Gastroesophageal sphincter (tissue), 4 donors: ENCODE results near the gene RASD1. TPM values are rescaled to one million over a fixed set of nuclear protein-coding genes. Genes with fewer than 3 reads are reported as not detected.

ENCODE experiments used
- ATAC-seq: fragments of 150-250 bp; one replicate; pipeline ENCODE4 v1.9.1; 2016; ENCODE audit warnings: mild to moderate bottlenecking, moderate library complexity
- H3K27ac ChIP-seq, 4 donors: fragments of 200-600 bp; sonication (generic) in 3 of 4; 1 replicate in 3 of 4; 2 replicates in 1 of 4; pipeline ENCODE4 v1.5.1; 2016 to 2019
- H3K27me3 ChIP-seq: fragments of 200-600 bp; sonication (generic); one replicate; pipeline ENCODE4 v1.5.1; 2019
- H3K36me3 ChIP-seq, 2 donors: fragments of 200-600 bp; sonication (generic); one replicate each; pipeline ENCODE4 v1.5.1; 2019; ENCODE audit warnings: control low read depth in 1 of 2
- H3K4me1 ChIP-seq, 3 donors: fragments of 200-600 bp; sonication (generic); 1 replicate in 2 of 3; 2 replicates in 1 of 3; pipeline ENCODE4 v1.5.1; 2016 to 2019; ENCODE audit warnings: control low read depth in 2 of 3
- H3K4me3 ChIP-seq, 2 donors: fragments of 200-600 bp; sonication (generic); one replicate each; pipeline ENCODE4 v1.5.1; 2019; ENCODE audit warnings: mild to moderate bottlenecking in 1 of 2, moderate library complexity in 1 of 2
- H3K9me3 ChIP-seq, 3 donors: fragments of 200-600 bp; sonication (generic); one replicate each; pipeline ENCODE4 v1.5.1; 2017 to 2019; ENCODE audit warnings: control low read depth in 2 of 3
- EP300 ChIP-seq: sonication (generic); formaldehyde crosslinking; IDR thresholded peaks from one replicate; pipeline ENCODE4 v1.6.1; 2017; ENCODE audit warnings: antibody characterized with exemption, mild to moderate bottlenecking
- POLR2A ChIP-seq, 2 donors: fragments of 450-650 bp; IDR thresholded peaks; one replicate each; pipeline ENCODE4 v1.6.1; 2017; ENCODE audit warnings: antibody characterized with exemption in 2 of 2, mild to moderate bottlenecking in 2 of 2, moderate library complexity in 1 of 2
- POLR2AphosphoS5 ChIP-seq: sonication (generic); formaldehyde crosslinking; IDR thresholded peaks from one replicate; pipeline ENCODE4 v1.6.1; 2017; ENCODE audit warnings: antibody characterized with exemption
- WGBS, 2 donors: methylation state at CpG; one replicate each; pipeline ENCODE4 v1.1.5; 2018; ENCODE audit warnings: low coverage in 1 of 2; 5-methylcytosine and 5-hydroxymethylcytosine counted together
- total RNA-seq, 4 donors: library from RNA; depleted of rRNA; stranded (reverse); fragments of >200 nt; gene quantifications; one replicate each; pipeline ENCODE4 v1.1.0, GENCODE V29; 2016
- TF ChIP-seq, protein P1 (sequence below), 4 experiments: fragments of 200-600 bp in 2 of 4; fragments of 450-650 bp in 2 of 4; sonication (generic) in 1 of 4; IDR thresholded peaks; one replicate each; pipeline ENCODE4 v1.5.1; 2017 to 2019; ENCODE audit warnings: antibody characterized with exemption in 4 of 4, mild to moderate bottlenecking in 2 of 4, moderate library complexity in 2 of 4

Gene RASD1
- total RNA-seq, 4 donors from 2014 or later: 2.6 to 24.6 (median 5.1) TPM

DNA sequence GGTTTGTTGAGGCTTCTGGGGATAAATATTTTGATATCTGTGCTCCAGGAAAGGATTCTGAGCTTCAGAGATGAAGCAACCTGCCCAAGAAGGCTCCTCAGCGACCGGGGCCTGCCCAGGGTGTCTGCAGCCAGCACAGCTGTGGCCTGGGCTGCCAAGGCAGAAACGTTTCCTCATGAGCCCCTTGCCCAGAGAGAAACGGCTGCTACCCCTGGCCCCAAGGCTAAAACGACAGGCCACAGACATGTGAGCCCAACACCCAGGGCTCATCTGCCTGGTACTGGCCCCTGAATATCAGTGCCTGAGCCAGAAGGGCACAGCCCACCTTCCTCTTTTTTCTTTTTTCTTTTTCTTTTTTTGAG lies 45.4 kb upstream of the RASD1 start:
- H3K4me1 ChIP-seq: peaks cover 0 to 5% (median 0%) of the 10 kb centered on the region in 3 donors
- H3K27ac ChIP-seq: no peak overlapping the region
- TF ChIP-seq POLR2A (IDR thresholded peaks at IDR 0.05): no peak
- TF ChIP-seq, protein P1, sequence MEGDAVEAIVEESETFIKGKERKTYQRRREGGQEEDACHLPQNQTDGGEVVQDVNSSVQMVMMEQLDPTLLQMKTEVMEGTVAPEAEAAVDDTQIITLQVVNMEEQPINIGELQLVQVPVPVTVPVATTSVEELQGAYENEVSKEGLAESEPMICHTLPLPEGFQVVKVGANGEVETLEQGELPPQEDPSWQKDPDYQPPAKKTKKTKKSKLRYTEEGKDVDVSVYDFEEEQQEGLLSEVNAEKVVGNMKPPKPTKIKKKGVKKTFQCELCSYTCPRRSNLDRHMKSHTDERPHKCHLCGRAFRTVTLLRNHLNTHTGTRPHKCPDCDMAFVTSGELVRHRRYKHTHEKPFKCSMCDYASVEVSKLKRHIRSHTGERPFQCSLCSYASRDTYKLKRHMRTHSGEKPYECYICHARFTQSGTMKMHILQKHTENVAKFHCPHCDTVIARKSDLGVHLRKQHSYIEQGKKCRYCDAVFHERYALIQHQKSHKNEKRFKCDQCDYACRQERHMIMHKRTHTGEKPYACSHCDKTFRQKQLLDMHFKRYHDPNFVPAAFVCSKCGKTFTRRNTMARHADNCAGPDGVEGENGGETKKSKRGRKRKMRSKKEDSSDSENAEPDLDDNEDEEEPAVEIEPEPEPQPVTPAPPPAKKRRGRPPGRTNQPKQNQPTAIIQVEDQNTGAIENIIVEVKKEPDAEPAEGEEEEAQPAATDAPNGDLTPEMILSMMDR (IDR thresholded peaks at IDR 0.05): no peak
- no peak for TF ChIP-seq POLR2AphosphoS5
- no peak for TF ChIP-seq EP300
- no peaks in the 10 kb centered on the region for H3K27me3 ChIP-seq
- WGBS, 2 donors: 67 to 80% methylated on average over 1 of the region's 5 CpGs
- H3K36me3 ChIP-seq: no peaks in the 10 kb centered on the region
- H3K9me3 ChIP-seq: no peaks in the 10 kb centered on the region
- no peak overlapping the region for H3K4me3 ChIP-seq
- no peak for ATAC-seq

DNA sequence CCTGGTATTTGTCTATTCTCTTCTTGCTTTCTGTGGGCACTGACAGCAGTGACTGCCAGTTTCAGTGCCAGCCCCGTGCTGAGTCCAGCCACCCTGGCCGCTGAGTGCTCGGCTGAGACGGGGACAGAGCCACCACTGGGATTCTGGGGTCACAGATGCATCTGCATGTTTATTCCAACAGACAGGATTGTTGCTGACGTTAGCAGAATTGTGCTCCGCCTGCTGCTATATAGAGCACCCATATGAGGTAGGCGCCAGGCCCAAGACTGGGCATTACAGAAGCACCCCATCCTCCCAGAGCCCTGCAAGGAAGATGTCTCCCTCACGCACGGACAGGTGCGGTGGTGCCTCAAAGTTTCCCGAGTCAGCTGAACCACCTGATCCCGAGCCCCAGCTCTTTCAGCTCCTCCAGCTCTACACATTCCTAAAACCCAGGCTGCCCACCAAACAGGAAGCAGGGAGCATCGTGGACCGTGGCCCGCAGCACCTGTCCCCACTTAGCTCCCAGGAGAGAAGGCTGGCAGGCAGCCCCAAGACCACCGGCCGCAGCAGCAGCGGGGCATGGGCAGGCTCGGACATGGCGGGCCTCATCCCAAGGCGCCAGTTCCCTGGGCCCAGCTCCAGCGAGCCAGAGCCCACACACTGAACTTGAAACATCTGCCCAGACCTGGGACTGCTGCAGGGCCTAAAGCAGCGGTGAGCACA lies 44.9 kb upstream of the RASD1 start:
- Histone ChIP-seq H3K27ac (no peak overlapping the region), H3K4me1 (peaks cover 0 to 4% (median 0%) of the 10 kb centered on the region in 3 donors), H3K9me3 (no peaks in the 10 kb centered on the region), H3K4me3 (no peak overlapping the region), H3K27me3 (no peaks in the 10 kb centered on the region), H3K36me3 (no peaks in the 10 kb centered on the region)
- 60 to 82% methylated on average over 2 to 5 of the region's 23 CpGs for WGBS, 2 donors
- ATAC-seq: no peak
- TF ChIP-seq, protein P1 (IDR thresholded peaks at IDR 0.05): no peak
- TF ChIP-seq EP300: no peak
- no peak for TF ChIP-seq POLR2AphosphoS5
- TF ChIP-seq POLR2A (IDR thresholded peaks at IDR 0.05): no peak

DNA sequence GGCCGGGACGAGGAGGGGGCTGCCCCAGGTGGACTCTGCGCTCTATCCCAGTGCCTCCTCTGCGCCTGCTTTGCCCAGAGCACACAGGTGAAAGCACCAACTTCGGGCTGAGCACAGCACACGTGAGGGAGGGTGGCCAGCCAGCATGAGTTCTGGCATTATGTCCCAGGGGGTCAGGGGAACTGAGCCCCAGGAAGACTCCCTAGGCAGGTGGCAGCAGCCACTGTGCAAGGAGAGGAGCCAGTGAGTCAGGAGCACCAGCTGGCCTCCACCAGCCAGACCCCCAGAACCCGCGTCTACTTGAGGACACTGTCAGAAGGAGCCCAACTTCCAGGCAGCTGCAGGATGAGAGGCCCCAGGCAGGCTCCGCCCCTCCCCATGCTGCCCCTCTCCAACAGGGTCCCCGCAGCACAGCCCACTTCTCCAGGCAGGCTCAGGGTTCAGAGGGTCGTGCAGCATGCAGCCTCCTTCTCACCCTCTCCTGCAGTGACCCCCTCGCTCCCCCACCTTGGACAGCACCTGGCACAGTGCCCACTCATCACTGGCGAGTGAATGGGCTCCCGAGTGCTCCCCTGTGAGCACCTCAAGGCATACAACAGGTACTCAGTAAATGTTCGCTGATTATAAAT lies 44.2 kb upstream of the RASD1 start:
- no peaks in the 10 kb centered on the region for H3K27me3 ChIP-seq
- H3K27ac ChIP-seq: no peak overlapping the region
- H3K36me3 ChIP-seq: no peaks in the 10 kb centered on the region
- H3K4me3 ChIP-seq: no peak overlapping the region
- H3K9me3 ChIP-seq: no peaks in the 10 kb centered on the region
- 43 to 83% methylated on average over 4 to 5 of the region's 15 CpGs for WGBS, 2 donors
- H3K4me1 ChIP-seq: no peaks in the 10 kb centered on the region
- no peak for ATAC-seq
- TF ChIP-seq POLR2A (IDR thresholded peaks at IDR 0.05) (no peak), POLR2AphosphoS5 (no peak), EP300 (no peak)
- TF ChIP-seq, protein P1 (IDR thresholded peaks at IDR 0.05): no peak

DNA sequence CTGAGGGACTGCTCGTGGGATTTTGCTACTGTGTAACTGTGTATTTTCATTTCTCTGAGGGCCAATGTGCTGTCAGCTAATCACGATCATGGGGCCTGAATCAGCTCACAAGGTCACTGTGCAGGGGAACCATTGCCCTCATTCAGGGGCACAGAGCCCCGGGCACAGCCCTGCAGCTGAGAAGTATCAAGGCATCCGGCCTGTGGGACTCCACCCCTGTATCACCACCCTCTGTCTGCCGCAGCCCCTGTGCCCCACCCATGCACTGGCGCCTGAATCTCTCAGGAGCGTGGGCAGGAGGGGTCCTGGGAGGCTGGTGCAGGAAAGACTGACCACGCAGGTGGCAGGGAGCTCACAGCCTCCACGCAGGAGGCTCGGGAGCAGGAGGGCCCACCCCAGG lies 43.4 kb upstream of the RASD1 start:
- no peaks in the 10 kb centered on the region for H3K27me3 ChIP-seq
- no peak overlapping the region for H3K4me3 ChIP-seq
- no peak overlapping the region for H3K27ac ChIP-seq
- no peak for ATAC-seq
- no peaks in the 10 kb centered on the region for H3K4me1 ChIP-seq
- WGBS, 2 donors: 100% methylated on average over 2 of the region's 10 CpGs
- no peak for TF ChIP-seq POLR2A (IDR thresholded peaks at IDR 0.05)
- H3K9me3 ChIP-seq: no peaks in the 10 kb centered on the region
- H3K36me3 ChIP-seq: no peaks in the 10 kb centered on the region

DNA sequence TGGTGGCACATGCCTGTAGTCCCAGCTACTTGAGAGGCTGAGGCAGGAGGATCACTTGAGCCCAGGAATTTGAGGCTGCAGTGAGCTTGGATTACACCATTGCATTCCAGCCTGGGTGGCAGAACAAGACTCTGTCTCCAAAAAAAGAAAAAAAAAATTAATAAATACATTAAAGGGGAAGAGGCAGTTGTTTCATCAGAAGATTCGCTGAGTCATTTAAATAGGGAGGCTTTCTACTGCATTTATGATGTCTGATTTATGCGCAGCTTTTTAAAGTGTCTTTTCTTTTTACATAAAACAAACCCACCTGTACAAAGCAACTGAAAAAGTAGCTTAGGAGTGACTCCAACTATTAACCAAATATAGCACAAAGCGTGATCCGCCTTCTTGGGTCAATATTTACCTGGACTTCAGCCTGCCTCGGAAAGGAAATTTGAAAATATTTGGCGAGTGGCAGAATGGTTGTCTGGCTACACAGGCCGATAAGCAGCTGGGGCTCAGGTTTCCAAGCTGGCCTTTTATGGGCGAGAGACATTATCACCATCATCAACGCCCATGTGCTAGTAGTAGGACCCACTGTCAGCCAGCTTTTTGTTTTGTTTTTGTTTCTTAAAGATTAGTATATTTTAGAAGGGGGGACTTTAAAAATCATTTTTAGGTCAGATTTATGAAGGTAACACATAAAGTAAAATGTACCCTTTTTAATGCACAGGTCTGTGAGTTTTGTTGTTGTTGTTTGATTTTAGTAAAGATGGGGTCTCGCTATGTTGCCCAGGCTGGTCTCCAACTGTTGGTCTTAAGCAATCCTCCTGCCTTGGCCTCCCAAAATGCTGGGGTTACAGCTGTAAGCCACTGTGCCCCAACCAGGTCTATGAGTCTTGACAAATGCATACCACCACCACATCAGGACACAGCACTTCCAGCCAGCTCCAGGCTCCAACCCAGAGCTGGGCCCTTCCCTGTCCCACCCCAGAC lies 42.5 kb upstream of the RASD1 start:
- Histone ChIP-seq H3K4me1 (no peaks in the 10 kb centered on the region), H3K27ac (no peak overlapping the region), H3K9me3 (no peaks in the 10 kb centered on the region), H3K4me3 (no peak overlapping the region), H3K36me3 (no peaks in the 10 kb centered on the region), H3K27me3 (no peaks in the 10 kb centered on the region)
- ATAC-seq: no peak
- WGBS, 2 donors: 58 to 66% methylated on average over 8 to 10 of the region's 10 CpGs
- TF ChIP-seq POLR2AphosphoS5: no peak
